ENCODE measurements around the gene DCPS.

Gene DCPS

GRCh38 chr11:126355324-126355925 is 51.6 kb downstream of the DCPS start, which contains the start of gene ST3GAL4:
Gene ST3GAL4, plus strand, starts transcription at chr11:126355686. Its CDS starts 50,470 bp downstream, at chr11:126406156.
- Histone ChIP-seq H3K27me3 (ENCODE audit: low read depth, low read length) (no peaks in the 10 kb centered on the region), H3K4me1 (ENCODE audit: control insufficient read depth in 1 of 2, insufficient read depth in 2 of 2, low read length in 2 of 2) (peaks cover 10 to 64% of the 10 kb centered on the region in 2 donors), H3K27ac (ENCODE audit: low read length) (peak within 1 kb of the TSS; percentile 31)

GRCh38 chr11:126355926-126356897 is 52.4 kb downstream of the DCPS start:
- peak overlapping the region; percentile 4 for H3K27ac ChIP-seq (ENCODE audit: low read length)
- H3K9me3 ChIP-seq (ENCODE audit: control insufficient read depth in 1 of 2, low read length in 2 of 2): no peaks in the 10 kb centered on the region
- no peaks in the 10 kb centered on the region for H3K36me3 ChIP-seq (ENCODE audit: control insufficient read depth in 1 of 2, insufficient read depth in 2 of 2, low read length in 2 of 2)
- H3K27me3 ChIP-seq (ENCODE audit: low read depth, low read length): no peaks in the 10 kb centered on the region
- peaks cover 10 to 57% of the 10 kb centered on the region in 2 donors for H3K4me1 ChIP-seq (ENCODE audit: control insufficient read depth in 1 of 2, insufficient read depth in 2 of 2, low read length in 2 of 2)
- H3K4me3 ChIP-seq (ENCODE audit: low read depth in 1 of 2, low read length in 2 of 2): peak overlapping the region; percentile 51 to 89

More at GRCh38 chr11:126355324-126355925, 51.6 kb downstream of the DCPS start, which contains the start of gene ST3GAL4:
- peak within 1 kb of the TSS; percentile 71 to 89 for H3K4me3 ChIP-seq (ENCODE audit: low read depth in 1 of 2, low read length in 2 of 2)
- no peaks in the 10 kb centered on the region for H3K9me3 ChIP-seq (ENCODE audit: control insufficient read depth in 1 of 2, low read length in 2 of 2)
- H3K36me3 ChIP-seq (ENCODE audit: control insufficient read depth in 1 of 2, insufficient read depth in 2 of 2, low read length in 2 of 2): no peaks in the 10 kb centered on the region

GRCh38 chr11:126357055-126357962 is 53.4 kb downstream of the DCPS start:
- peak overlapping the region; percentile 51 to 89 for H3K4me3 ChIP-seq (ENCODE audit: low read depth in 1 of 2, low read length in 2 of 2)
- H3K27me3 ChIP-seq (ENCODE audit: low read depth, low read length): no peaks in the 10 kb centered on the region
- no peaks in the 10 kb centered on the region for H3K9me3 ChIP-seq (ENCODE audit: control insufficient read depth in 1 of 2, low read length in 2 of 2)
- no peaks in the 10 kb centered on the region for H3K36me3 ChIP-seq (ENCODE audit: control insufficient read depth in 1 of 2, insufficient read depth in 2 of 2, low read length in 2 of 2)
- peak overlapping the region; percentile 4 for H3K27ac ChIP-seq (ENCODE audit: low read length)
- H3K4me1 ChIP-seq (ENCODE audit: control insufficient read depth in 1 of 2, insufficient read depth in 2 of 2, low read length in 2 of 2): peaks cover 10 to 53% of the 10 kb centered on the region in 2 donors

GRCh38 chr11:126357969-126358762 is 54.3 kb downstream of the DCPS start:
- Histone ChIP-seq H3K4me1 (ENCODE audit: control insufficient read depth in 1 of 2, insufficient read depth in 2 of 2, low read length in 2 of 2) (peaks cover 10 to 49% of the 10 kb centered on the region in 2 donors), H3K27ac (ENCODE audit: low read length) (no peak overlapping the region), H3K4me3 (ENCODE audit: low read depth in 1 of 2, low read length in 2 of 2) (peak overlapping the region; percentile 13 to 89)

GRCh38 chr11:126358763-126359160 is 54.9 kb downstream of the DCPS start:
- no peaks in the 10 kb centered on the region for H3K27me3 ChIP-seq (ENCODE audit: low read depth, low read length)
- peaks cover 10 to 45% of the 10 kb centered on the region in 2 donors for H3K4me1 ChIP-seq (ENCODE audit: control insufficient read depth in 1 of 2, insufficient read depth in 2 of 2, low read length in 2 of 2)
- H3K27ac ChIP-seq (ENCODE audit: low read length): no peak overlapping the region
- H3K9me3 ChIP-seq (ENCODE audit: control insufficient read depth in 1 of 2, low read length in 2 of 2): no peaks in the 10 kb centered on the region
- peaks cover 0 to 3% of the 10 kb centered on the region in 2 donors for H3K36me3 ChIP-seq (ENCODE audit: control insufficient read depth in 1 of 2, insufficient read depth in 2 of 2, low read length in 2 of 2)
- H3K4me3 ChIP-seq (ENCODE audit: low read depth in 1 of 2, low read length in 2 of 2): peak overlapping the region in 1 of 2 donors; percentile 89

More at GRCh38 chr11:126357969-126358762, 54.3 kb downstream of the DCPS start:
- H3K9me3 ChIP-seq (ENCODE audit: control insufficient read depth in 1 of 2, low read length in 2 of 2): no peaks in the 10 kb centered on the region
- H3K36me3 ChIP-seq (ENCODE audit: control insufficient read depth in 1 of 2, insufficient read depth in 2 of 2, low read length in 2 of 2): no peaks in the 10 kb centered on the region
- H3K27me3 ChIP-seq (ENCODE audit: low read depth, low read length): no peaks in the 10 kb centered on the region

- no peak overlapping the region for H3K27ac ChIP-seq (ENCODE audit: low read length)
- H3K36me3 ChIP-seq (ENCODE audit: control insufficient read depth in 1 of 2, insufficient read depth in 2 of 2, low read length in 2 of 2): peaks cover 0 to 3% of the 10 kb centered on the region in 2 donors
- H3K4me3 ChIP-seq (ENCODE audit: low read depth in 1 of 2, low read length in 2 of 2): peak overlapping the region in 1 of 2 donors; percentile 25
- H3K27me3 ChIP-seq (ENCODE audit: low read depth, low read length): no peaks in the 10 kb centered on the region
- no peaks in the 10 kb centered on the region for H3K9me3 ChIP-seq (ENCODE audit: control insufficient read depth in 1 of 2, low read length in 2 of 2)
- peaks cover 9 to 42% of the 10 kb centered on the region in 2 donors for H3K4me1 ChIP-seq (ENCODE audit: control insufficient read depth in 1 of 2, insufficient read depth in 2 of 2, low read length in 2 of 2)
Measured at GRCh38 chr11:126359431-126360048, 55.7 kb downstream of the DCPS start.

- Histone ChIP-seq H3K4me1 (ENCODE audit: control insufficient read depth in 1 of 2, insufficient read depth in 2 of 2, low read length in 2 of 2) (peaks cover 6 to 37% of the 10 kb centered on the region in 2 donors), H3K36me3 (ENCODE audit: control insufficient read depth in 1 of 2, insufficient read depth in 2 of 2, low read length in 2 of 2) (peaks cover 0 to 3% of the 10 kb centered on the region in 2 donors), H3K9me3 (ENCODE audit: control insufficient read depth in 1 of 2, low read length in 2 of 2) (no peaks in the 10 kb centered on the region), H3K4me3 (ENCODE audit: low read depth in 1 of 2, low read length in 2 of 2) (peak overlapping the region in 1 of 2 donors; percentile 25), H3K27ac (ENCODE audit: low read length) (no peak overlapping the region), H3K27me3 (ENCODE audit: low read depth, low read length) (no peaks in the 10 kb centered on the region)
Measured at GRCh38 chr11:126360049-126360446, 56.2 kb downstream of the DCPS start.

- no peaks in the 10 kb centered on the region for H3K9me3 ChIP-seq (ENCODE audit: control insufficient read depth in 1 of 2, low read length in 2 of 2)
- H3K27ac ChIP-seq (ENCODE audit: low read length): no peak overlapping the region
- no peaks in the 10 kb centered on the region for H3K27me3 ChIP-seq (ENCODE audit: low read depth, low read length)
- no peak overlapping the region for H3K4me3 ChIP-seq (ENCODE audit: low read depth in 1 of 2, low read length in 2 of 2)
- peaks cover 6 to 39% of the 10 kb centered on the region in 2 donors for H3K4me1 ChIP-seq (ENCODE audit: control insufficient read depth in 1 of 2, insufficient read depth in 2 of 2, low read length in 2 of 2)
- peaks cover 0 to 3% of the 10 kb centered on the region in 2 donors for H3K36me3 ChIP-seq (ENCODE audit: control insufficient read depth in 1 of 2, insufficient read depth in 2 of 2, low read length in 2 of 2)
Measured at GRCh38 chr11:126361400-126361799, 57.5 kb downstream of the DCPS start.

GRCh38 chr11:126362879-126363655 is 59.2 kb downstream of the DCPS start:
- Histone ChIP-seq H3K27ac (ENCODE audit: low read length) (no peak overlapping the region), H3K36me3 (ENCODE audit: control insufficient read depth in 1 of 2, insufficient read depth in 2 of 2, low read length in 2 of 2) (peaks cover 0 to 3% of the 10 kb centered on the region in 2 donors), H3K27me3 (ENCODE audit: low read depth, low read length) (no peaks in the 10 kb centered on the region), H3K4me1 (ENCODE audit: control insufficient read depth in 1 of 2, insufficient read depth in 2 of 2, low read length in 2 of 2) (peaks cover 6 to 32% of the 10 kb centered on the region in 2 donors), H3K9me3 (ENCODE audit: control insufficient read depth in 1 of 2, low read length in 2 of 2) (no peaks in the 10 kb centered on the region), H3K4me3 (ENCODE audit: low read depth in 1 of 2, low read length in 2 of 2) (no peak overlapping the region)
